K562 (cell line): ENCODE measurements around the gene NUDT2. TPM values are rescaled to one million over a fixed set of nuclear protein-coding genes. Genes with fewer than 3 reads are reported as not detected.

Experiments
- ARID2 ChIP-seq: fragments of 450-650 bp; IDR thresholded peaks from 2 replicates; pipeline ENCODE4 v1.6.1; 2017; ENCODE audit warnings: antibody characterized with exemption, mild to moderate bottlenecking
- CBX8 ChIP-seq: fragments of 200-600 bp; sonication (generic); IDR thresholded peaks from 2 replicates; pipeline ENCODE4 v1.6.1; 2012; ENCODE audit warnings: borderline replicate concordance, mixed run types, low read depth, mild to moderate bottlenecking, moderate library complexity, mixed read lengths, low read length, control low read depth, inconsistent platforms; ENCODE audit not compliant: poor library complexity, severe bottlenecking; ENCODE audit errors: extremely low read depth
- DPF2 ChIP-seq: fragments of 450-650 bp; IDR thresholded peaks from 2 replicates; pipeline ENCODE4 v1.6.1; 2016
- FOS ChIP-seq: IDR thresholded peaks from 3 replicates; pipeline ENCODE4 v1.6.1; 2011; ENCODE audit not compliant: insufficient read length; ENCODE audit errors: extremely low read depth
- ILK ChIP-seq: fragments of 450-650 bp; IDR thresholded peaks from 2 replicates; pipeline ENCODE4 v1.6.1; 2016; ENCODE audit warnings: missing genetic modification characterization, low read depth, mild to moderate bottlenecking, missing compliant biosample characterization, moderate library complexity, borderline replicate concordance
- KLF1 ChIP-seq: fragments of 450-650 bp; IDR thresholded peaks from 2 replicates; pipeline ENCODE4 v1.6.1; 2016; ENCODE audit warnings: missing genetic modification characterization, missing compliant biosample characterization
- PPARD ChIP-seq: fragments of 250-450 bp; sonication (Bioruptor Pico); IDR thresholded peaks from 2 replicates; pipeline ENCODE4 v1.8.0; 2022; ENCODE audit warnings: inconsistent platforms, mild to moderate bottlenecking, moderate library complexity
- RBM22 ChIP-seq: fragments of 200-400 bp; formaldehyde crosslinking; IDR thresholded peaks from 2 replicates; pipeline ENCODE4 v1.6.1; 2018; ENCODE audit warnings: low read length, low read depth; ENCODE audit not compliant: poor library complexity, severe bottlenecking
- RBM25 ChIP-seq: fragments of 200-400 bp; formaldehyde crosslinking; IDR thresholded peaks from 2 replicates; pipeline ENCODE4 v1.6.1; 2018; ENCODE audit warnings: low read length, low read depth, moderate library complexity; ENCODE audit not compliant: severe bottlenecking
- SLC30A9 ChIP-seq: fragments of 250-450 bp; sonication (Bioruptor Pico); IDR thresholded peaks from 2 replicates; pipeline ENCODE4 v1.8.0; 2022; ENCODE audit warnings: mild to moderate bottlenecking, moderate library complexity
- TAL1 ChIP-seq: fragments of 450-650 bp; IDR thresholded peaks from 2 replicates; pipeline ENCODE4 v1.6.1; 2016; ENCODE audit warnings: mild to moderate bottlenecking
- TCF3 ChIP-seq: sonication (generic); formaldehyde crosslinking; IDR thresholded peaks from 2 replicates; pipeline ENCODE4 v1.4.0; 2020; ENCODE audit warnings: mild to moderate bottlenecking, missing genetic modification reagents
- ZNF507 ChIP-seq: conservative IDR thresholded peaks from 2 replicates; pipeline ENCODE4 v1.6.1; 2017; ENCODE audit warnings: missing genetic modification characterization, missing compliant biosample characterization
- ZNF57 ChIP-seq: fragments of 450-650 bp; formaldehyde crosslinking; IDR thresholded peaks from 2 replicates; pipeline ENCODE4 v1.4.0; 2020; ENCODE audit warnings: mild to moderate bottlenecking, moderate library complexity
- ZZZ3 ChIP-seq: fragments of 450-650 bp; IDR thresholded peaks from 2 replicates; pipeline ENCODE4 v1.6.1; 2016; ENCODE audit warnings: antibody characterized with exemption, mild to moderate bottlenecking, moderate library complexity
- polyA plus RNA-seq, 8 experiments: library from polyadenylated mRNA; depleted of rRNA in 4 of 8; stranded (reverse) in 5 of 8; unstranded in 3 of 8; fragments of >200 nt; fragmentation: Nextera tagmentation in 2 of 8; fragmentation: Illumina TruSeq in 1 of 8; extraction: Ambion mirVana in 2 of 8; extraction: Trizol in 1 of 8; gene quantifications; 2 replicates each; pipeline versions ENCODE4 v1.2.1 to v1.2.3, GENCODE V29; 2011 to 2014; ENCODE audit warnings: inconsistent platforms in 1 of 8, missing spikeins in 1 of 8
- total RNA-seq, 7 experiments: library from RNA; depleted of rRNA in 6 of 7; stranded (reverse); fragments of >200 nt in 6 of 7; fragmentation: Illumina TruSeq in 2 of 7; extraction: Trizol in 2 of 7; gene quantifications; 2 replicates each; pipeline versions ENCODE4 v1.2.1 to v1.2.3, GENCODE V29; 2011 to 2021; ENCODE audit warnings: low replicate concordance in 1 of 7
- TF ChIP-seq, protein P1 (sequence below): IDR thresholded peaks from 3 replicates; pipeline ENCODE4 v1.6.1; 2011; ENCODE audit warnings: borderline replicate concordance, mild to moderate bottlenecking, moderate library complexity; ENCODE audit not compliant: insufficient read length; ENCODE audit errors: extremely low read depth
- TF ChIP-seq, protein P2 (sequence below): fragments of 450-650 bp; formaldehyde crosslinking; IDR thresholded peaks from 2 replicates; pipeline ENCODE4 v1.4.0; 2022; ENCODE audit warnings: mild to moderate bottlenecking, moderate library complexity
- TF ChIP-seq, protein P3 (sequence below): fragments of 250-450 bp; sonication (Bioruptor Pico); IDR thresholded peaks from 2 replicates; pipeline ENCODE4 v1.5.0; 2021; ENCODE audit warnings: mild to moderate bottlenecking, moderate library complexity
- TF ChIP-seq, protein P4 (sequence below): fragments of 250-450 bp; sonication (Bioruptor Pico); IDR thresholded peaks from 2 replicates; pipeline ENCODE4 v1.4.0; 2020; ENCODE audit warnings: mild to moderate bottlenecking, moderate library complexity

Gene NUDT2
- total and polyA plus RNA-seq, 9 of the 15 experiments (the other 6 are each of a cell fraction or from before 2014, with no cell fraction given) = 11.5 to 28.1 (median 19.0) TPM

DNA sequence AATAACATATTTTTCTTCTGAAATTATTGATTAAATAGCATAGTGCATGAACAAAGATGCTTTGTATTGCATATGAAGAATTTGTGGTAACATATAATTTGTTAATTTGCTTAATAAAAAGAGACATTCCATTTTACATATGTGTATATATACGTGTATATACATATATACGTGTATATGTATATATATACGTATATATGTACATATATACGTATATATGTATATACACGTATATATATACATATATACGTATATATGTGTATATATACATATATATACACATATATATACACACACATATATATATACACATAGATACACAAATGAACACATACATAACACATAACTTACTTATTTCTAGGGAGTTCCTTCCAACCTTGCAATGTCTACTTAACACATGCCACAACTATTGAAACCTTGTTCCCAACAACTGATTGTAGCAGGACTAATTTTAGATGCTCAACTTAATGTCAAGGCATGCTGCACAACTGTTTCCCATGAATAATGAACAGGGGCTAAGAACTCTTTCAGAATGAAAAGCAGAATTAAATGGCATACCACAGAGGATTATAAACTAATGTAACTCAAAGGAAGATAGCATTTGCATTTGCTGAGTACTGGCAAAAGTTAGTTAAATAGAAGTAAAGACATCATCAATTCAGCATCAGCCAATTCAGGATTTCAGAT, 17.7 kb upstream of the NUDT2 start (continued):
- TF ChIP-seq, protein P1, sequence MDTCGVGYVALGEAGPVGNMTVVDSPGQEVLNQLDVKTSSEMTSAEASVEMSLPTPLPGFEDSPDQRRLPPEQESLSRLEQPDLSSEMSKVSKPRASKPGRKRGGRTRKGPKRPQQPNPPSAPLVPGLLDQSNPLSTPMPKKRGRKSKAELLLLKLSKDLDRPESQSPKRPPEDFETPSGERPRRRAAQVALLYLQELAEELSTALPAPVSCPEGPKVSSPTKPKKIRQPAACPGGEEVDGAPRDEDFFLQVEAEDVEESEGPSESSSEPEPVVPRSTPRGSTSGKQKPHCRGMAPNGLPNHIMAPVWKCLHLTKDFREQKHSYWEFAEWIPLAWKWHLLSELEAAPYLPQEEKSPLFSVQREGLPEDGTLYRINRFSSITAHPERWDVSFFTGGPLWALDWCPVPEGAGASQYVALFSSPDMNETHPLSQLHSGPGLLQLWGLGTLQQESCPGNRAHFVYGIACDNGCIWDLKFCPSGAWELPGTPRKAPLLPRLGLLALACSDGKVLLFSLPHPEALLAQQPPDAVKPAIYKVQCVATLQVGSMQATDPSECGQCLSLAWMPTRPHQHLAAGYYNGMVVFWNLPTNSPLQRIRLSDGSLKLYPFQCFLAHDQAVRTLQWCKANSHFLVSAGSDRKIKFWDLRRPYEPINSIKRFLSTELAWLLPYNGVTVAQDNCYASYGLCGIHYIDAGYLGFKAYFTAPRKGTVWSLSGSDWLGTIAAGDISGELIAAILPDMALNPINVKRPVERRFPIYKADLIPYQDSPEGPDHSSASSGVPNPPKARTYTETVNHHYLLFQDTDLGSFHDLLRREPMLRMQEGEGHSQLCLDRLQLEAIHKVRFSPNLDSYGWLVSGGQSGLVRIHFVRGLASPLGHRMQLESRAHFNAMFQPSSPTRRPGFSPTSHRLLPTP = no peak
- no peak for TF ChIP-seq ZNF507 (tag)
- TF ChIP-seq ZZZ3 = no peak
- no peak for TF ChIP-seq TCF3
- no peak for TF ChIP-seq ILK
- no peak for TF ChIP-seq TAL1
- peak; percentile 93; the same call in 1 of the 2 replicates for TF ChIP-seq SLC30A9 (CRISPR knock-in tag)
- TF ChIP-seq, protein P2, sequence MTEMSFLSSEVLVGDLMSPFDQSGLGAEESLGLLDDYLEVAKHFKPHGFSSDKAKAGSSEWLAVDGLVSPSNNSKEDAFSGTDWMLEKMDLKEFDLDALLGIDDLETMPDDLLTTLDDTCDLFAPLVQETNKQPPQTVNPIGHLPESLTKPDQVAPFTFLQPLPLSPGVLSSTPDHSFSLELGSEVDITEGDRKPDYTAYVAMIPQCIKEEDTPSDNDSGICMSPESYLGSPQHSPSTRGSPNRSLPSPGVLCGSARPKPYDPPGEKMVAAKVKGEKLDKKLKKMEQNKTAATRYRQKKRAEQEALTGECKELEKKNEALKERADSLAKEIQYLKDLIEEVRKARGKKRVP (CRISPR knock-in tag) = no peak
- no peak for TF ChIP-seq FOS
- no peak for TF ChIP-seq ARID2
- TF ChIP-seq, protein P3, sequence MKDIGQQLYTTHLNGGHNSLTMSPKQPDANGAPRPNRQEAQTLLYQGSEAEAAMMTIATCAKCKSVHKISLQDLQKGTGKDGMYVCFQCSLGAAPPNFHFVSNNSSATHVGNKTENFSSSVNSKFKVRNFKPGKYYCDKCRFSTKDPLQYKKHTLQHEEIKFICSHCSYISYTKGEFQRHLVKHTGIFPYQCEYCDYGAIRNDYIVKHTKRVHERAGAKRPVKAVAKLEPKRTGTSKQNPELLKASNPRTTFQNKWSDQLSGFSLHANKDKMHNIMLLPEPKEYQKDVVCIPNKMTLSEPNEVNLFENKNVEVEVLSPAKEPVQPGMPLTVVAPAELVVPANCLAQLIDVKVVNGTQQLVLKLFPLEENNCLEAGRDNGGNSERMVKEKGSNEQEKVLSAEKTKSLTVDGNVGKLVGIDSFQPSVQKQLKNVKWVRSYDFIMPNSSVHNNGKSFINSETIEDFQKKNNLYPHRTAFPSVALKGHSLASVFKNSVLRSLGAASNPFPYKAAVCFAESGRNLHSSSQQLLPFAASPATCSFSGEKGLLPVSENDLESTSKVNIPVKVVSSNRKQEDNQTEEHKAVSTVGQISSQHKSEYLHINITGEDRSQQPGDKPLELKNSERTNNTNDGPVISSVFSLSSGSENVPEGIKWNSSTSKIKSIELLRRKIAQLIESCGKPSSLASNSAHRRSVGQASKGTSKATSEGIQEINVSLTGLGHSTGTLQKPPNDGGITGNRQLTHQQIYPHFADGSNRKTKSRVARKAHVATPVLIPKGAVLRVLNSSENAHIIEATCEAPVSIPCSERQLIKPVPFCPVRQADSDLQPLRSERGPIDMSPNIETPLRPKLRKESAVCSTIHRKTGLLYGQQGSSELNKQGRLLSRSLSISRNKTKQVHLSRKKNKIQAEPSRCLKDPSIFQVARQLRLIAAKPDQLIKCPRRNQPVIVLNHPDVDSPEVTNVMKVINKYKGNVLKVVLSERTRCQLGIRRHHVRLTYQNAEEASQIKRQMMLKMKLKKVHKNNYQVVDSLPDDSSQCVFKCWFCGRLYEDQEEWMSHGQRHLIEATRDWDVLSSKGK (CRISPR knock-in tag) = no peak
- TF ChIP-seq ZNF57 = no peak
- TF ChIP-seq PPARD (CRISPR knock-in tag) = 0 out of 2 replicates have a peak, but pooled peaks have one; percentile 39
- no peak for TF ChIP-seq KLF1 (tag)
- no peak for TF ChIP-seq DPF2
- TF ChIP-seq CBX8 = no peak
- TF ChIP-seq RBM25 = no peak
- TF ChIP-seq, protein P4, sequence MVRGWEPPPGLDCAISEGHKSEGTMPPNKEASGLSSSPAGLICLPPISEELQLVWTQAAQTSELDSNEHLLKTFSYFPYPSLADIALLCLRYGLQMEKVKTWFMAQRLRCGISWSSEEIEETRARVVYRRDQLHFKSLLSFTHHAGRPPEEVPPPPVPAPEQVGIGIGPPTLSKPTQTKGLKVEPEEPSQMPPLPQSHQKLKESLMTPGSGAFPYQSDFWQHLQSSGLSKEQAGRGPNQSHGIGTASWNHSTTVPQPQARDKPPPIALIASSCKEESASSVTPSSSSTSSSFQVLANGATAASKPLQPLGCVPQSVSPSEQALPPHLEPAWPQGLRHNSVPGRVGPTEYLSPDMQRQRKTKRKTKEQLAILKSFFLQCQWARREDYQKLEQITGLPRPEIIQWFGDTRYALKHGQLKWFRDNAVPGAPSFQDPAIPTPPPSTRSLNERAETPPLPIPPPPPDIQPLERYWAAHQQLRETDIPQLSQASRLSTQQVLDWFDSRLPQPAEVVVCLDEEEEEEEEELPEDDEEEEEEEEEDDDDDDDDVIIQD (CRISPR knock-in tag) = peak; percentile 92
- TF ChIP-seq RBM22 = no peak
